HG03378 (cell line): ENCODE measurements around the gene COLQ.
"Not testable (repeated sequence)": the region's sequence is repeated elsewhere in the genome, so short reads cannot be mapped to it uniquely, and the experiment has no call there.

Experiments used
- ATAC-seq: cut with Tn5 transposase; IDR thresholded peaks from one replicate; pipeline ENCODE4 v1.9.1; 2021; ENCODE audit warnings: mild to moderate bottlenecking, moderate library complexity; ENCODE audit not compliant: unreplicated experiment

The COLQ gene

DNA sequence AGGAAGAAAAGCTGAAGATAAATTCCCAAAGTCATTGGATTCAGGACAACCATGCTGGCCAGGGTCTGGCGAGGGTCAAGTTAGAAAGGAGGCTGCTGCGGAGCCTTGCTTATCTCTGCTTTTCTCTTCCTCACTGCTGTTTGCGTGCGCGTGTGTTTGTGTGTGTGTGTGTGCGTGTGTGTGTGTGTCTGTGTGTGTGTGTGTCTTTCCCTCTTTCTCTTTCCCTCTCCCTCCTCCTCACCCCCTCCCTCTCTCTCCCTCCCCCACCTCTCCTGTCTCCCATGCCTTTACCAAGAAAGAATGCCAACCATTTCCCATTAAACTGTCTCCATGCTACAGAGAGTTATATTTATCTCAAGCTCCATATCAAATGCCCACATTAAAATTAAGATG is at the start of gene COLQ:
Gene COLQ, minus strand, starts transcription at position 134 of the 393 bp plus-strand sequence. Its CDS starts 81 bp downstream, at position 53.
- ATAC-seq = no peak

GRCh38 chr3:15563190-15563589 is 41.7 kb upstream of the COLQ start:
- ATAC-seq = no peak

DNA sequence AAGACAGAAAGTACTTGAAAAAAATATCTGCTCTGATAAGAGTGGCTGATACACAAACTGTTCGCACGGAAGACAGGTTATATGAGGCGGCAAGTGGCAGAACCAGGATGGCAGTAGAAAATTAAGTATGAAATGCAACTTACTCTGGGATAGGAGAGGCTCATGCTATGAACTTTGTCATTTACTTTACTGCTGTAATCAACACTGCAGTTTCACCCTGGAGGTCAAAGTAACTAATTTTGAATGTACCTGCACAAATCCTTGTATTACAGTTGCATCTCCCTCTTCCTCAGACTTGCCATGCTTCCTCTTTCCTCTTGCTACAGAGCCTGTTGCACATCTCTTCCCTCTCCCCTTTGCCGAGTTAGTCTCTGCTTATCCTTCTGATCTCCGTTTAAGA is 41.1 kb upstream of the COLQ start:
- no peak for ATAC-seq

GRCh38 chr3:15558581-15558980 is 37.1 kb upstream of the COLQ start:
- no peak for ATAC-seq

DNA sequence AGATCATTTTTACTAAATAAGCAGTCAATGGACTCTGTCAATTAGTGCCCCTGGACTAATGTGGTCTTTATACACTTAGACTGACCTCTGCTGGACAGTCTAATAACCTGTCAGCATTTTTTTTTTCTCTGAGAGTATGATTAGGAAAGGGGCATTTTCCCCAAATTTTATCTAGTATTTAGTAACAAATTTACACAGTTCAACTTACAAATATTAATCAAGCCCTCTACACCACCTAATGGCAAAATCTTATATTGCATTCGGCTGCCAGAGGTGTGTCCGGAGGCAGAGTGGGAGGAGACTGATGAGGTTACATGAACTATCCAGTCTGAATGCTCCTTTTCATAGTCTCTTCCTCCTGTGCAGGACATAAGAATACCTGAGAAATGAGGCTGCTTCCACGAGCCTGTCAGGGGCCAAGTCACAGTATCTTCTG is 36.0 kb upstream of the COLQ start:
- peak; percentile 78 for ATAC-seq

DNA sequence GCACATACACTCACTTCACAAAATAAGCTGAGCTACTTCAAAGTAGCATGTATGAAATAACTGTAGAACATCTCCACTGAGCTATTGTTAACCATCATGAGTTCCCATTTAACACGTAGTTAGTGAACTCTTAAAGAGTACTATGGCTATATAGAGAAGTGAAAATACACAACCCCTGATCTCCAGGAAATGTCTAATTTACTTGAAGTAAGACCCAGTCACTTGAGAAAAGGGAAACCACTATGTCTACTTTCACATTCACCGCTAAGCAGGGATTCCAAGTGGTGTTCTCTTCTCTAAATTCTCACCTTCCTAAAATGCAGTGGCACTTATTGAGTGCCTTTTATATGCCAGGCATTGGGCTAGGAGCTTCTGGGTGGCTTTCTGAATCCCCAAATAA is 35.0 kb upstream of the COLQ start:
- peak; percentile 84 for ATAC-seq

DNA sequence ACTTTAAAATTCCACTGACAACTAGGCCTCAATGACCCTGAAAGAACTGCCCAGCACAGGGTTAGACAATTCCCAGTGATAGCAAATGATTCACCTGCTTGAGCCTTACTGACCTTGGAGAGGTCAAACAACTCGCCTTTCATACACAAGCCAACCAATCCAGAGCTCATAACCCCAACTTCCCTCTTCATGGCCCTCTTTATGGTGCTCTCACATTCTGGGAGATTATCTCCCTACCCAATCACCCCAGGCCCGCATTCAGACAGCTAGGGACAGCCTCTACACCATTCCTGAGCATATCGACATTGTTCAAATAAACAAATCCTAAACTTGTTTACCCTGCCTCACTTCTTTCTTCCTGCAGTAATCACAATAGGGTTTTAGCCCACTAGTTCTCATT is 32.2 kb upstream of the COLQ start:
- no peak for ATAC-seq

DNA sequence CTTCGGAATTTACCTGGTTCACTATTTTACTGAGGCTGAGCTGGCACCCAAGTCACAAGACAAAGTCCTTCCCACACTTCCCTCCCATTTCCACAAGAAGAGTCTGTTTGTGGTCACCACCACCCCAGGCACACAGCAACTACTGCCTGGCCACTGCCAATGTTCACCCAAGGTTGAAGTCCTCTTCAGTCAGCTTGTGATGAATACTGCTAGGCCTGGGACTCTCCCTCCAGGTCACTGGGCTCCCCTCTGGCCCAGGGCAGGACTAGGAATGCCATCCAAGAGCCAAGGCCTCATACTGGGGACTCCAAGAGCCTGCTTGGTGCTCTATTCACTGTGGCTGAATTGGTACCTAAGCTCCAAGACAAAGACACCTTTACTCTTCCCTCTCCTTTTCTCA is 30.4 kb upstream of the COLQ start:
- no peak for ATAC-seq

DNA sequence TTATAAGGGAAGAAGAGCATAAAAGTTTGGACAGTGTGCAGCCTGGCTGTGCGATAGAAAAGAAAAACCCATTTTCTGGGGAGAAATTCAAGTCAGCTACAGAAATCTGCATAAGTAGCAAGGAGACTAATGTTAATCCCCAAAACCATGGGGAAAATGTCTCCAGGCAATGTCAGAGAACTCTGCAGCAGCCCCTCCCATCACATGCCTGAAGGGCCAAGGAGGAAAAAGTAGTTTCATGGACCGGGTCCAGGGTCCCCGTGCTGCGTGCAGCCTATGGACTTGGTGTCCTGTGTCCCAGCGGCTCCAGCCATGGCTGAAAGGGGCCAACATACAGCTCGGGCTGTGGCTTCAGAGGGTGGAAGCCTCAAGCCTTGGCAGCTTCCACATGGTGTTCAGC is 28.3 kb upstream of the COLQ start:
- no peak for ATAC-seq

- no peak for ATAC-seq
Measured at GRCh38 chr3:15542614-15543013, 21.1 kb upstream of the COLQ start.

DNA sequence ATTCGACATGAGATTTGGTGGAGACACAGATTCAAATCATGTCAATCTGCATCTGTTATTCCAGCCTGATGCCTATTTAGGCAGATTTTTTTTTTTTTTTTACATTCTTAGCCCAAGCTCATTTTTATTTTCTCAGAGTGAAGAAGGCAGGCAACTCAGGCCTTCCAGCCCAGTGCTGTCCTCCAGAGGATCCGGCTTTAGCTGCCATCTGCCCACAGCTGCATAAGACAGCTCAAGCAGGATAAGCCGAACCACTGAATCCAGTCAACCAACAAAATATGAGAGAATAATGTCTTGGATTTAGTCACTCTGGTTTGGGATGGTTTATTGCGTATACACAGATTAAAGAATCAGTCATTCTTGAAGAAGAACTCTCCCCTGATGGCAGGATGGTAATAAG is 19.9 kb upstream of the COLQ start:
- ATAC-seq = no peak

GRCh38 chr3:15539066-15539465 is 17.6 kb upstream of the COLQ start:
- no peak for ATAC-seq

GRCh38 chr3:15538345-15538744 is 16.8 kb upstream of the COLQ start:
- ATAC-seq = no peak

DNA sequence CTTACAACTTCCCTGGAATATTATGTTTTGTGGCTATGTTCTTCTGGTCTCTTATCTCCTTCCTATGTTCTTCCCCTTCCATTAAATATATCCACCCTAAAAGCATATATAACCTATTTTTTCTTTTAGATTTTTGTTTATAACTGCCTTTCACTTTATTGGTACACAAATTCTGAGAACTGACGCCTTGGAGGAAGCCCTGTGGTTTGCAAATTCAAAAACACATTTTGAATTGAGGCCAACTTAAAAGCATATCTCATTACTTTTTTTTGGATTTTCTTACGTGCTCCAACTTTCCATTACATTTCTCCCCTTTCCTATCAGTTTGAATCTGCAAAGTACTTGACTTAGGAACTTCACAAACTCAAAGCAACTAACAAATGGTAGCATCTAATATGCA is 15.3 kb upstream of the COLQ start:
- no peak for ATAC-seq

- peak; percentile 53 for ATAC-seq
Measured at GRCh38 chr3:15535732-15536131, 14.2 kb upstream of the COLQ start.

DNA sequence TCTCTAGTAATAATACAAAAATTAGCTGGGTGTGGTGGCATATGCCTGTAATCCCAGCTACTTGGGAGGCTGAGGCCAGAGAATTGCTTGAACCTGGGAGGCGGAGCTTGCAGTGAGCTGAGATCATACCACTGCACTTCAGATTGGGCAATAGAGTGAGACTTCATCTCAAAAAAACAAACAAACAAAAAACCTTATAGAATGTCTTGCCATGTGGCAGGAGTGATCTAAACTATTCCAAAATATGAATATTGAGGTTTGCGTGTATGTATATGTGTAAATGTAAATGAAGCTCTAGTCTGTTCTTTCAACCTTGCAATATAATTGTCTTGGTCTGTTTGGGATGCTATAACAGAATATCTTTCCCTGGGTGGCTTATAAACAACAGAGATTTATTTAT is 11.1 kb upstream of the COLQ start:
- ATAC-seq = not testable (repeated sequence)

- ATAC-seq = no peak
Measured at GRCh38 chr3:15531346-15531745, 9.8 kb upstream of the COLQ start.

- no peak for ATAC-seq
Measured at GRCh38 chr3:15528854-15529537, 7.5 kb upstream of the COLQ start.

- no peak for ATAC-seq
Measured at GRCh38 chr3:15527031-15527459, 5.5 kb upstream of the COLQ start.

GRCh38 chr3:15525790-15526189 is 4.3 kb upstream of the COLQ start:
- ATAC-seq = no peak

DNA sequence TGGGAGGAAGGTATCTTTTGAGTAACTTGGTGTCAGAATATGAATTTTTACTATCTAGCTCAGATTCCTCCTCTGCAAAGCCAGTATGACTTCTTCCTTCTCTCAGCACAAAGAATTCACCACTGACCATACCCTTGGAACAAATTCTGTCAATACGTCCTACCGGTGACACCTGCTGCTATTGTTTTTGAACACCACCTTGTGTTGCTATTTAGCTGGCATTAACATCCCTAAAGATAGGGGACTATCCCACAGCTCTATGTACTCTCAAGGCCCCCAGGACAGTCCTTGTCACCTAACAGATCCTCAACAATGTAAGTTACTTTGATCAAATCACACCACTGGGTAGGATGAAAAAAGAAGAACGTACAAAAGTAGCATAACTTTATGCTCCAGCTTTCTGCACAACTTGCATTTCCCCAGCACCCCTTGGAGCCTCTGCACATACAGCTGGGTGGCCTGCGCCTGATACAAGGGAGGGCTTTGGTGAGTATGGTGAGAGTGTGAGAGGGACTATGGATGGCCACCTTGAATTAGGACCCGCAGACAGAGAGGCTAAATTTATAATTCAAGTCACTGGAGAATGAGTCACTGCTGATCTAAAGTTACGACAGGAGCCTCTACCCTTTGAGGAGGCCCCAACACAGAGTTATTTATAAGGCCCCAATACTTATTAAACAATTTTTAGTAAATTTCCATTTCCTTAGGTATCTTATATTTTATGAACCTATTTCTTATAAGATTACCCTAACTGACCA is 2.3 kb upstream of the COLQ start:
- ATAC-seq = no peak

- ATAC-seq = no peak
Measured at GRCh38 chr3:15522016-15522415, 510 bp upstream of the COLQ start.
